Mesendoderm (in vitro differentiated cells): Measurements from ENCODE around the gene LRRC75A.

ENCODE experiments used
- DNase-seq: peaks from one replicate; pipeline ENCODE4 v3.0.0; 2013
- H2AK5ac ChIP-seq: 2 replicates; pipeline ENCODE4 v1.6.1; 2013; ENCODE audit warnings: low read length, inconsistent platforms
- H2BK120ac ChIP-seq: 2 replicates; pipeline ENCODE4 v1.6.1; 2013; ENCODE audit warnings: low read depth, mild to moderate bottlenecking, low read length, moderate library complexity, mixed read lengths
- H2BK15ac ChIP-seq: replicated peaks from 2 replicates; pipeline ENCODE4 v1.6.1; 2013; ENCODE audit warnings: low read depth, mild to moderate bottlenecking, moderate library complexity
- H2BK5ac ChIP-seq: 2 replicates; pipeline ENCODE4 v1.6.1; 2013; ENCODE audit warnings: low read length, inconsistent platforms
- H3K18ac ChIP-seq: 2 replicates; pipeline ENCODE4 v1.6.1; 2013; ENCODE audit warnings: mild to moderate bottlenecking, low read length, mixed read lengths
- H3K23ac ChIP-seq: one replicate; pipeline ENCODE4 v1.6.1; 2013; ENCODE audit warnings: low read length
- H3K27ac ChIP-seq: 2 replicates; pipeline ENCODE4 v1.5.1; 2013; ENCODE audit warnings: low read depth, mild to moderate bottlenecking, inconsistent platforms, low read length, moderate library complexity
- H3K27me3 ChIP-seq: 2 replicates; pipeline ENCODE4 v1.6.1; 2013; ENCODE audit warnings: low read length, control low read depth, mild to moderate bottlenecking, inconsistent platforms; ENCODE audit not compliant: insufficient read depth, poor library complexity
- H3K36me3 ChIP-seq: 2 replicates; pipeline ENCODE4 v1.6.1; 2013; ENCODE audit warnings: low read length, inconsistent platforms; ENCODE audit not compliant: control insufficient read depth, insufficient read depth
- H3K4ac ChIP-seq: one replicate; pipeline ENCODE4 v1.6.1; 2013; ENCODE audit warnings: low read depth, mild to moderate bottlenecking, low read length, moderate library complexity
- H3K4me1 ChIP-seq: 2 replicates; pipeline ENCODE4 v1.6.1; 2013; ENCODE audit warnings: low read depth, low read length, inconsistent platforms; ENCODE audit not compliant: control insufficient read depth
- H3K4me2 ChIP-seq: 2 replicates; pipeline ENCODE4 v1.6.1; 2013; ENCODE audit warnings: low read length
- H3K4me3 ChIP-seq: 2 replicates; pipeline ENCODE4 v1.5.1; 2013; ENCODE audit warnings: mild to moderate bottlenecking, low read length
- H3K56ac ChIP-seq: one replicate; pipeline ENCODE4 v1.6.1; 2013; ENCODE audit warnings: low read length
- H3K79me1 ChIP-seq: 2 replicates; pipeline ENCODE4 v1.6.1; 2013; ENCODE audit warnings: low read length, inconsistent platforms
- H3K79me2 ChIP-seq: 2 replicates; pipeline ENCODE4 v1.6.1; 2013; ENCODE audit warnings: mild to moderate bottlenecking, low read length; ENCODE audit not compliant: control insufficient read depth, insufficient read depth
- H3K9ac ChIP-seq: 2 replicates; pipeline ENCODE4 v1.6.1; 2013; ENCODE audit warnings: low read length, inconsistent platforms
- H4K5ac ChIP-seq: one replicate; pipeline ENCODE4 v1.6.1; 2013; ENCODE audit warnings: low read length
- H4K8ac ChIP-seq: one replicate; pipeline ENCODE4 v1.6.1; 2013; ENCODE audit warnings: low read depth, mild to moderate bottlenecking, control low read depth, low read length, moderate library complexity
- WGBS: extraction: QIAGEN DNeasy Blood & Tissue Kit; methylation state at CpG from one replicate; pipeline ENCODE4 v1.1.7; 2013; ENCODE audit warnings: low lambda C conversion rate, missing lambda C conversion rate; ENCODE audit not compliant: insufficient coverage; ENCODE audit errors: extremely low coverage; 5-methylcytosine and 5-hydroxymethylcytosine counted together

The LRRC75A gene

DNA sequence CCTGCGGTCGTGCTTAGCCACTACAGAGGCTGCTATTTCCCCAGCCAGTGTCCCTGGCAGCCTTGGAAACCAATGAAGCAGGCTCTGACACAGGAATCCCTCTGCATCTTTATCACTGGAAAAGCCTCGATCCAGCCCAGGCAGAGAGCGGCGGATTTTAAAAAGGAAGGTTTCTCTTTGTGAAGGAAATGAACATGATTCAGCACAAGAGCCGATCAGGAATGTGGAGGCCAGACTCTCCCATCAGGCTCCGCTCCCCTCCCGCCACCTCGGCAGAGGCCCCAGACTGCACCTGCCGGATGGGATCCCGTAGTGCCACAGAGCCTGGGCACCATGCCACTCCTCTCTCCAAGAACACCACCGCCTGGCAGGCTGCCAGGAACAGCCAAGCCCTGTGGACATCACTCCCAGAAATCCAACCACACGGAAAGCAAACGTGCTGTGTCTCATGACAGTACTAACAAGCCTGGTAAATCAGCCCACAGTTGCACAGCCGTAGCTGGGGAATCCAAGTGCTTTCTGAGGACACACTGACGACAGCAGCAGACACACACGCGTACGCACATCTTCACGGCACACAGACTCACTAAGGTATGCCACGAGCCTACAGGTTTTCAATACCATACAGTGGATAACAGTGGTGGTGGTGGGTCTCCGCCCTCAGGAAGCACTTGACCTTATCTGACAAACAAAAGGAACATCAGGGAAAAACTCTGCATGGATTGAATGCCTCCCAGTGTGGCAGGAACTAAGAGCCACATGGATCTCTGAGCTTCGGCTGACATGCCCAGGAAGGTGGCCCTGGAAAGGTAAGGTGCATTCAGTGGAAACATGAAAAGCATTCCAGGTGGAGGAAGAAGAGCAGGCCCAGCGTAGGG is 5.4 kb downstream of the LRRC75A start:
- H3K4me3 ChIP-seq: no peak overlapping the region
- no peaks in the 10 kb centered on the region for H3K79me1 ChIP-seq
- H3K27ac ChIP-seq: peak overlapping the region; percentile 25
- H3K4me1 ChIP-seq: peaks cover 13% of the 10 kb centered on the region
- H2BK120ac ChIP-seq: no peak overlapping the region
- no peak overlapping the region for H2BK5ac ChIP-seq
- no peak overlapping the region for H3K18ac ChIP-seq
- no peaks in the 10 kb centered on the region for H3K36me3 ChIP-seq
- H2BK15ac ChIP-seq: no peak overlapping the region
- H3K56ac ChIP-seq: peak overlapping the region; percentile 57
- peak overlapping the region; percentile 64 for H3K4ac ChIP-seq
- WGBS: no CpG with 5 or more reads among the region's 24 CpGs
- H3K23ac ChIP-seq: no peak overlapping the region
- H3K9ac ChIP-seq: peak overlapping the region; percentile 6
- peak overlapping the region; percentile 66 for H2AK5ac ChIP-seq
- H4K5ac ChIP-seq: no peak overlapping the region
- no peak overlapping the region for H4K8ac ChIP-seq
- DNase-seq: peak; percentile 57
- H3K27me3 ChIP-seq: no peaks in the 10 kb centered on the region
- no peak overlapping the region for H3K4me2 ChIP-seq
- H3K79me2 ChIP-seq: no peaks in the 10 kb centered on the region

DNA sequence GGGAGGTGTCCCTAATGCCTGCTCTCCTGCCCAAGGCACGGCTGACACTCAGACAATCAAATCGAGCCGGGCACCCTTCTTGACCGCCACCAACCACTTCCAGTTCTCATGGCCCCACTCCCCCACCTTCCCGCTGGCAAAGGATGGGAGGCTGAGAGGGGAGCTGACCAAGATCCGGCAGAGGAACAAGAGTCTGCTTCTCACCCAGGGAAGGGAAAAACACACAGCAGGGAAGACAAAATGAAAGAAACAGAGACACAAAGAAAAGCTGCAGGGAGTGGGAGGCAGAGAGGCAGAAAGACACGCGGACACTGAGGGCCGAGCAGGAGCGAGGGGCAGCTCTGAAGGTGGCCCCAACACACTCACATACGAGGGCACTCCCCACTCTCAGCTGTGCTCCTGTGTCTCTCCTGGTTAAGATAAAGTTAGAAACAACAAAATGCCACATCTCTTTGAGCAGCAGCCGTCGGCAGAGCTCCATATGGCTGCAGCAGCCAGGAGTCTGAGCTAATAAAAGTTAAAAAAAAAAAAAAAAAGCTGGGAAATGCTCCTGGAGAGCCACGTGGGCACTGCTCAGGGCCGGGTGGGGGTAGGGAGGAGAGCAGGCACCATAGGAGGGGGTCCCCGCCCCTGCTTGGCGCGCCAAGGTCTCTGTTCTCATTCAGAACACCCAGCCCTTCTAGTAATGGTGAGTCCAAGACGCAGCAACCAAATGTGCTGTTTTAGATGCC is 7.4 kb downstream of the LRRC75A start:
- Histone ChIP-seq H3K79me2 (no peaks in the 10 kb centered on the region), H3K27ac (no peak overlapping the region), H3K23ac (peak overlapping the region; percentile 53), H3K4me2 (peak overlapping the region; percentile 57), H4K8ac (no peak overlapping the region), H3K4ac (no peak overlapping the region), H3K9ac (peak overlapping the region; percentile 43), H4K5ac (peak overlapping the region; percentile 82), H2BK15ac (peak overlapping the region; percentile 1), H2AK5ac (no peak overlapping the region), H3K4me1 (peaks cover 13% of the 10 kb centered on the region), H3K18ac (no peak overlapping the region), H3K36me3 (no peaks in the 10 kb centered on the region), H3K4me3 (peak overlapping the region; percentile 20), H3K79me1 (no peaks in the 10 kb centered on the region), H3K27me3 (no peaks in the 10 kb centered on the region), H2BK120ac (no peak overlapping the region), H2BK5ac (peak overlapping the region; percentile 80), H3K56ac (peak overlapping the region; percentile 74)
- peak; percentile 54 for DNase-seq
- WGBS: no CpG with 5 or more reads among the region's 19 CpGs

DNA sequence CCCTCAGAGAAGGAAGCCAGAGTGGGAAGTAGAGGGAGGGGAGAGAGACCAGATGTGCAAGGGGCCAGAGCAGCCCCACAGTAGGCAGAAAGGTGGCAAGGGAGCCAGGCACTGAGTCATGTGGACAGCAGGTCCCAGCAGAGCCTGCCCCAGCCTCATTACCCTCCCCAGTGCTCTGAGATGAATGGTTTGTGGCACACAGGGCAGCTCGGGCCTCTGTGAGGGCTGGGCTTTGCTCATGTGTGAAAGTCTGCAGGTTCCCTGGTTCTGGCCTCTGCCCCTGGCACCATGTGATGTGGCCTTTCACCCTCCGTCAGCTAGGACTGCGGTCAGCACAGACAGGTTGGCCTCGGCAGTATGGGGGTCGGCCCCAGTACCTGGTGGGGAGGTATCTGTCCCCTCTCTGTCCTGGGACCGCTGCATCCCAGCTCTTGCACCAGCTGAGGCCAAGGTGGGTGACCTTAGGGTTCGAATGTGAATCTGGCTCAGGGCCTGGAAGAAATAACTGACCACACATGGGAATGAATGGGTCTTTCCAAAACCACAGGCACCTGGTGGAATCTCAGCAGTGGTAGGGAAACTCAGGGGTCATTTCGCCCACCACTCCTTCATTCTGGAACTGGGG is 8.9 kb downstream of the LRRC75A start:
- Histone ChIP-seq H3K4ac (no peak overlapping the region), H2BK15ac (no peak overlapping the region), H2BK120ac (no peak overlapping the region), H3K36me3 (no peaks in the 10 kb centered on the region), H3K27ac (no peak overlapping the region), H3K79me2 (no peaks in the 10 kb centered on the region), H3K23ac (no peak overlapping the region), H2AK5ac (no peak overlapping the region), H3K79me1 (no peaks in the 10 kb centered on the region), H3K4me1 (peaks cover 11% of the 10 kb centered on the region), H3K9ac (no peak overlapping the region), H3K27me3 (no peaks in the 10 kb centered on the region), H4K5ac (no peak overlapping the region), H3K18ac (no peak overlapping the region), H3K4me2 (no peak overlapping the region), H4K8ac (no peak overlapping the region), H3K4me3 (no peak overlapping the region), H2BK5ac (no peak overlapping the region), H3K56ac (peak overlapping the region; percentile 15)
- no CpG with 5 or more reads among the region's 8 CpGs for WGBS
- no peak for DNase-seq

DNA sequence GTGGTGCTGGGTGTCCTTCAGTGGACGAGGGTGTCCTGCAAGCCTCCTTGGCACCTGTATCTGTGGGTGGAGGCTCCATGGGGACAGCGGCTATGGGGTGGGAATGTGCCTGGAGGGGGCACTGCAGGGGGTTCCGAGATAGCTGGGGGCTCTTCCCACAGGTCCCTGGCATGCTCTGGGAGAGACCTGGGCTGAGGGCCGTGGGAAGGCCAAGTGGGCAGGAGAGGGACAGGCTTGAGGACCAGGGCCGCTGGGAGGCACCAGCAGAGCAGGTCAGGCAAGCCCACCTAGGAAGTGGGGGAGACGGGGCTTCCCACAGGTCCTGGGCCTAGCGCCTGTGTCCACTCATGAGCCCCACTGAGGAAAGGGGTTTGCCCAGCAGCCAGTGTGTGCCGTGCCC is 9.7 kb downstream of the LRRC75A start:
- Histone ChIP-seq H3K4me1 (peaks cover 14% of the 10 kb centered on the region), H2BK15ac (no peak overlapping the region), H3K9ac (no peak overlapping the region), H3K27ac (no peak overlapping the region), H4K5ac (no peak overlapping the region), H2BK5ac (no peak overlapping the region), H3K79me1 (no peaks in the 10 kb centered on the region), H3K56ac (no peak overlapping the region), H3K4ac (no peak overlapping the region), H4K8ac (no peak overlapping the region), H3K36me3 (no peaks in the 10 kb centered on the region), H2BK120ac (no peak overlapping the region), H2AK5ac (no peak overlapping the region), H3K4me3 (no peak overlapping the region), H3K4me2 (no peak overlapping the region), H3K27me3 (no peaks in the 10 kb centered on the region), H3K79me2 (no peaks in the 10 kb centered on the region), H3K18ac (no peak overlapping the region), H3K23ac (no peak overlapping the region)
- WGBS: no CpG with 5 or more reads among the region's 8 CpGs
- no peak for DNase-seq

DNA sequence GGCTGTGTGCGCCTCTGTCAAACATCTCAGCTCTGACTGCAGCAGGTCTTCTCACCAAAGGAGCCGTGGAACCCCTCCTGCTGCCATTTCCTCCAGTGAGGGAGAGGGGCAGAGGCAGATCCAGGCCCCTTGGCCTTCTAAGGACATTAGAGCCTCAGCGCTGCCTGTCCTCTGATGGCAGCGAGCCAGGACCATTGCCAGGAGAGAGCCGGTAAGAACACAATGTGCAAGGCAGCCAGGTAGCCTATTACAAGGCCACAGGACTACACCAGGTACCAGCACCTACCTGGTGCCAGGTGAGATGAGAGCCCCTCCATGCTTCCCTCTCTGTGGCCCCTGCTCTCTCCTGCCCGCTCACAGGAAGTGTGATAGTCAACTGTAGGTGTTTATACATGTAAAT is 11.0 kb downstream of the LRRC75A start:
- no CpG with 5 or more reads among the region's 6 CpGs for WGBS

More for the DNA sequence above, 11.0 kb downstream of the LRRC75A start:
- H3K23ac ChIP-seq: no peak overlapping the region
- no peaks in the 10 kb centered on the region for H3K79me1 ChIP-seq
- H4K8ac ChIP-seq: no peak overlapping the region
- H3K36me3 ChIP-seq: no peaks in the 10 kb centered on the region
- H2BK5ac ChIP-seq: no peak overlapping the region
- no peak overlapping the region for H3K4me2 ChIP-seq
- no peak overlapping the region for H2BK15ac ChIP-seq
- H2AK5ac ChIP-seq: no peak overlapping the region
- H3K27ac ChIP-seq: no peak overlapping the region
- no peaks in the 10 kb centered on the region for H3K27me3 ChIP-seq
- H3K4me1 ChIP-seq: peaks cover 12% of the 10 kb centered on the region
- H3K4me3 ChIP-seq: no peak overlapping the region
- H4K5ac ChIP-seq: no peak overlapping the region
- no peak overlapping the region for H3K4ac ChIP-seq
- H3K18ac ChIP-seq: no peak overlapping the region
- H2BK120ac ChIP-seq: no peak overlapping the region
- no peak overlapping the region for H3K56ac ChIP-seq
- no peak for DNase-seq
- H3K9ac ChIP-seq: no peak overlapping the region
- H3K79me2 ChIP-seq: no peaks in the 10 kb centered on the region
